Measurements from ENCODE around the gene TAGLN2. TPM values are rescaled to one million over a fixed set of nuclear protein-coding genes. Genes with fewer than 3 reads are reported as not detected.

Gene TAGLN2
- total RNA-seq, 1 experiment from 2014 or later, result 66.9 TPM

GRCh38 chr1:159961636-159962035 lies 36.3 kb upstream of the TAGLN2 start (continued):
- TF ChIP-seq ZNF138 (CRISPR knock-in tag; conservative IDR thresholded peaks at IDR 0.05) (no peak), HMGXB4 (CRISPR knock-in tag; IDR thresholded peaks at IDR 0.05) (no peak), JUN (CRISPR knock-in tag; IDR thresholded peaks at IDR 0.05) (no peak), MYBL2 (CRISPR knock-in tag; IDR thresholded peaks at IDR 0.05) (no peak), ZNF317 (CRISPR knock-in tag; IDR thresholded peaks at IDR 0.05; ENCODE audit: borderline replicate concordance, low read depth) (no peak), ETV6 (CRISPR knock-in tag; IDR thresholded peaks at IDR 0.05) (no peak), NFYB (CRISPR knock-in tag; conservative IDR thresholded peaks at IDR 0.05; ENCODE audit: low read depth) (no peak), PREB (CRISPR knock-in tag; IDR thresholded peaks at IDR 0.05; ENCODE audit: borderline replicate concordance) (no peak), HMGA2 (CRISPR knock-in tag; IDR thresholded peaks at IDR 0.05) (no peak), ZNF423 (CRISPR knock-in tag; IDR thresholded peaks at IDR 0.05) (no peak)
- TF ChIP-seq, protein P1, sequence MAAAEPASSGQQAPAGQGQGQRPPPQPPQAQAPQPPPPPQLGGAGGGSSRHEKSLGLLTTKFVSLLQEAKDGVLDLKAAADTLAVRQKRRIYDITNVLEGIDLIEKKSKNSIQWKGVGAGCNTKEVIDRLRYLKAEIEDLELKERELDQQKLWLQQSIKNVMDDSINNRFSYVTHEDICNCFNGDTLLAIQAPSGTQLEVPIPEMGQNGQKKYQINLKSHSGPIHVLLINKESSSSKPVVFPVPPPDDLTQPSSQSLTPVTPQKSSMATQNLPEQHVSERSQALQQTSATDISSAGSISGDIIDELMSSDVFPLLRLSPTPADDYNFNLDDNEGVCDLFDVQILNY (CRISPR knock-in tag; IDR thresholded peaks at IDR 0.05), result no peak
- TF ChIP-seq, protein P2, sequence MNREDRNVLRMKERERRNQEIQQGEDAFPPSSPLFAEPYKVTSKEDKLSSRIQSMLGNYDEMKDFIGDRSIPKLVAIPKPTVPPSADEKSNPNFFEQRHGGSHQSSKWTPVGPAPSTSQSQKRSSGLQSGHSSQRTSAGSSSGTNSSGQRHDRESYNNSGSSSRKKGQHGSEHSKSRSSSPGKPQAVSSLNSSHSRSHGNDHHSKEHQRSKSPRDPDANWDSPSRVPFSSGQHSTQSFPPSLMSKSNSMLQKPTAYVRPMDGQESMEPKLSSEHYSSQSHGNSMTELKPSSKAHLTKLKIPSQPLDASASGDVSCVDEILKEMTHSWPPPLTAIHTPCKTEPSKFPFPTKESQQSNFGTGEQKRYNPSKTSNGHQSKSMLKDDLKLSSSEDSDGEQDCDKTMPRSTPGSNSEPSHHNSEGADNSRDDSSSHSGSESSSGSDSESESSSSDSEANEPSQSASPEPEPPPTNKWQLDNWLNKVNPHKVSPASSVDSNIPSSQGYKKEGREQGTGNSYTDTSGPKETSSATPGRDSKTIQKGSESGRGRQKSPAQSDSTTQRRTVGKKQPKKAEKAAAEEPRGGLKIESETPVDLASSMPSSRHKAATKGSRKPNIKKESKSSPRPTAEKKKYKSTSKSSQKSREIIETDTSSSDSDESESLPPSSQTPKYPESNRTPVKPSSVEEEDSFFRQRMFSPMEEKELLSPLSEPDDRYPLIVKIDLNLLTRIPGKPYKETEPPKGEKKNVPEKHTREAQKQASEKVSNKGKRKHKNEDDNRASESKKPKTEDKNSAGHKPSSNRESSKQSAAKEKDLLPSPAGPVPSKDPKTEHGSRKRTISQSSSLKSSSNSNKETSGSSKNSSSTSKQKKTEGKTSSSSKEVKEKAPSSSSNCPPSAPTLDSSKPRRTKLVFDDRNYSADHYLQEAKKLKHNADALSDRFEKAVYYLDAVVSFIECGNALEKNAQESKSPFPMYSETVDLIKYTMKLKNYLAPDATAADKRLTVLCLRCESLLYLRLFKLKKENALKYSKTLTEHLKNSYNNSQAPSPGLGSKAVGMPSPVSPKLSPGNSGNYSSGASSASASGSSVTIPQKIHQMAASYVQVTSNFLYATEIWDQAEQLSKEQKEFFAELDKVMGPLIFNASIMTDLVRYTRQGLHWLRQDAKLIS (CRISPR knock-in tag; IDR thresholded peaks at IDR 0.05; ENCODE audit: borderline replicate concordance), result no peak

DNA sequence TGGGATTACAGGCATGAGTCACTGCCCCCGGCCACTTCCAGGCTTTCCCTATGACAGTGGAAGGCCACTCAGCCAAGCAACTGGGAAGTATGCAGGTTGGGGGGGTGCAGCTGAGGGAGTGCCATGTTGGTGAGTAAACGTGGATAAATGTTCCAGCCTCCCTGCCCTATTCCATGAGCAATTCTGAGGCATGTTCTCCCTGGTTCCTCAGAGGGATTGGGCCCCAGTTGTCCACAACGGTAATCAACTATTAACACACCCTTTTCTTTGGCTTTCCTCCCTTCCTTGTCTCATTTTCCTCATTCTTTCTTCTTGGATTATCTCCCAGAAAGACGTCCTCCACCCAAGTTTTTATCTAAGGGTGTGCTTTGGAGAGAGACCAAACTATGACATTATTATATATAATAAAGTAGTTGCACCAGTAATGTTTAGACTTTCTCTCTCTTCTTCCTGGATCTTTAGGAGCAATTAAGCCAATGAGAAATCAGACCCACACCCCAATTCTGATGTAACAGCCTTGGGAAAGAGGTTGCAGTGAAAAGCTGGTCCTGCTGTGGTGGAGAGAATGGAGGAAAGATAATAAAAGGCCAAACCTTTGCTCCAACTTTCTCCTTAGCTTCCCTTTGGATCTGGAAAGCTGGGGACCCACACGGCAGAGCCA lies 35.5 kb upstream of the TAGLN2 start:
- Mint-ChIP-seq H3K9me3 (no peaks in the 10 kb centered on the region), H3K27ac (no peak overlapping the region), H3K4me3 (no peak overlapping the region), H3K36me3 (no peaks in the 10 kb centered on the region), H3K4me1 (peaks cover 11% of the 10 kb centered on the region), H3K27me3 (ENCODE audit: low read depth) (peaks cover 2% of the 10 kb centered on the region)
- TF ChIP-seq ELF4 (CRISPR knock-in tag; IDR thresholded peaks at IDR 0.05; ENCODE audit: low read depth) (no peak), SOX15 (CRISPR knock-in tag; IDR thresholded peaks at IDR 0.05) (no peak), SMAD4 (CRISPR knock-in tag; IDR thresholded peaks at IDR 0.05) (no peak), ESRRA (CRISPR knock-in tag; IDR thresholded peaks at IDR 0.05; ENCODE audit: borderline replicate concordance) (no peak)
- TF ChIP-seq, protein P3, sequence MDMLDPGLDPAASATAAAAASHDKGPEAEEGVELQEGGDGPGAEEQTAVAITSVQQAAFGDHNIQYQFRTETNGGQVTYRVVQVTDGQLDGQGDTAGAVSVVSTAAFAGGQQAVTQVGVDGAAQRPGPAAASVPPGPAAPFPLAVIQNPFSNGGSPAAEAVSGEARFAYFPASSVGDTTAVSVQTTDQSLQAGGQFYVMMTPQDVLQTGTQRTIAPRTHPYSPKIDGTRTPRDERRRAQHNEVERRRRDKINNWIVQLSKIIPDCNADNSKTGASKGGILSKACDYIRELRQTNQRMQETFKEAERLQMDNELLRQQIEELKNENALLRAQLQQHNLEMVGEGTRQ (CRISPR knock-in tag; IDR thresholded peaks at IDR 0.05), result no peak
- CTCF ChIA-PET, result interaction anchor here (0.9 kb wide), 1 partner anchor 180 kb away, joined by 3 read pairs; the partner anchor contains the start of gene DUSP23
- DNase-seq (ENCODE audit: low spot score), result no peak
- POLR2A ChIA-PET, result no interaction called here
- no peak for ATAC-seq
